Measurements from ENCODE around the gene CNTNAP5.

CNTNAP5 gene

GRCh38 chr2:124570872-124571271 lies 545.8 kb downstream of the CNTNAP5 start:
- DNase-seq: no peak

- no peak for DNase-seq
Observed at GRCh38 chr2:124571836-124572235, 546.7 kb downstream of the CNTNAP5 start.

GRCh38 chr2:124572934-124573634 lies 548.0 kb downstream of the CNTNAP5 start:
- DNase-seq: no peak

GRCh38 chr2:124575497-124575896 lies 550.4 kb downstream of the CNTNAP5 start:
- DNase-seq: no peak

- DNase-seq: no peak
Observed at GRCh38 chr2:124580263-124580662, 555.2 kb downstream of the CNTNAP5 start.

GRCh38 chr2:124582387-124582786 lies 557.3 kb downstream of the CNTNAP5 start:
- no peak for DNase-seq

- no peak for DNase-seq
Observed at GRCh38 chr2:124584615-124585014, 559.5 kb downstream of the CNTNAP5 start.

GRCh38 chr2:124585277-124585676 lies 560.2 kb downstream of the CNTNAP5 start:
- no peak for DNase-seq

- no peak for DNase-seq
Observed at GRCh38 chr2:124586210-124586609, 561.1 kb downstream of the CNTNAP5 start.

GRCh38 chr2:124586835-124587234 lies 561.7 kb downstream of the CNTNAP5 start:
- DNase-seq: no peak

- DNase-seq: no peak
Observed at GRCh38 chr2:124589971-124590370, 564.9 kb downstream of the CNTNAP5 start.

GRCh38 chr2:124602759-124603158 lies 577.7 kb downstream of the CNTNAP5 start:
- DNase-seq: no peak

- no peak for DNase-seq
Observed at GRCh38 chr2:124604940-124605339, 579.9 kb downstream of the CNTNAP5 start.

GRCh38 chr2:124607679-124608078 lies 582.6 kb downstream of the CNTNAP5 start:
- no peak for DNase-seq

GRCh38 chr2:124609667-124610066 lies 584.6 kb downstream of the CNTNAP5 start:
- DNase-seq: no peak

GRCh38 chr2:124610141-124610540 lies 585.1 kb downstream of the CNTNAP5 start:
- no peak for DNase-seq

- no peak for DNase-seq
Observed at GRCh38 chr2:124610866-124611265, 585.8 kb downstream of the CNTNAP5 start.

- DNase-seq: no peak
Observed at GRCh38 chr2:124623560-124623959, 598.5 kb downstream of the CNTNAP5 start.

- DNase-seq: no peak
Observed at GRCh38 chr2:124625561-124625960, 600.5 kb downstream of the CNTNAP5 start.

- DNase-seq: no peak
Observed at GRCh38 chr2:124626993-124627392, 601.9 kb downstream of the CNTNAP5 start.

GRCh38 chr2:124633812-124634211 lies 608.7 kb downstream of the CNTNAP5 start:
- DNase-seq: no peak

- DNase-seq: no peak
Observed at GRCh38 chr2:124639524-124639923, 614.4 kb downstream of the CNTNAP5 start.

GRCh38 chr2:124640221-124640750 lies 615.2 kb downstream of the CNTNAP5 start:
- no peak for DNase-seq

GRCh38 chr2:124646166-124646815 lies 621.2 kb downstream of the CNTNAP5 start:
- DNase-seq: no peak
